Measurements from ENCODE around the gene SSBP4. TPM values are rescaled to one million over a fixed set of nuclear protein-coding genes. Genes with fewer than 3 reads are reported as not detected.

SSBP4 gene
- total RNA-seq, 2 donors from 2014 or later: 71.5 to 120 TPM

- Histone ChIP-seq H3K4me3 (no peak overlapping the region), H3K4me1 (replicated peaks) (no peaks in the 10 kb centered on the region), H3K9me3 (no peaks in the 10 kb centered on the region), H3K36me3 (no peaks in the 10 kb centered on the region), H3K27me3 (replicated peaks; ENCODE audit: insufficient read depth) (no peaks in the 10 kb centered on the region), H3K27ac (no peak overlapping the region)
- 78% methylated on average over 16 of the region's 16 CpGs for WGBS
- TF ChIP-seq POLR2A (IDR thresholded peaks at IDR 0.05): no peak
- no peak for TF ChIP-seq CTCF (IDR thresholded peaks at IDR 0.05)
- TF ChIP-seq POLR2AphosphoS5 (IDR thresholded peaks at IDR 0.05): no peak
- intact Hi-C loops (cut with DNase I): no loop called here
- DNase-seq (ENCODE audit: low spot score): no peak
These were observed 8.0 kb downstream of the SSBP4 start for GRCh38 chr19:18427080-18427742.

DNA sequence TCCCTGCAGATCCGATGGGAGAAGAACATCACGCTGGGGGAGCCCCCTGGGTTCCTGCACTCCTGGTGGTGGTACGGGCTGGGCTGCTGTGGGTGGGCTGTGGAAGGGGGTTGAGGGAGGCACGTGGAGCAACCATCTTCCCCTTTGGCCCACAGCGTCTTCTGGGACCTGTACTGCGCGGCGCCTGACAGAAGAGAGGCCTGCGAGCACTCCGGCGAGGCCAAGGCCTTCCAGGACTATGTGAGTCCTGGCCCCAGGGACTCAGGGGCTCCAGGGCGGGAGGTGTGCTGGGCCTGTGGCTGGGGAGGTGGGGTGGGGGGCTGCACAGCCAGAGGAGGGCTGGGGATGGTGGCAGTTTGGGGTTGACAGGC, 8.5 kb downstream of the SSBP4 start:
- Histone ChIP-seq H3K36me3 (no peaks in the 10 kb centered on the region), H3K27ac (no peak overlapping the region), H3K27me3 (replicated peaks; ENCODE audit: insufficient read depth) (no peaks in the 10 kb centered on the region), H3K4me1 (replicated peaks) (no peaks in the 10 kb centered on the region), H3K9me3 (no peaks in the 10 kb centered on the region), H3K4me3 (no peak overlapping the region)
- WGBS: 85% methylated on average over 11 of the region's 12 CpGs
- no peak for TF ChIP-seq POLR2A (IDR thresholded peaks at IDR 0.05)
- TF ChIP-seq CTCF (IDR thresholded peaks at IDR 0.05): no peak
- no peak for TF ChIP-seq POLR2AphosphoS5 (IDR thresholded peaks at IDR 0.05)
- no peak for DNase-seq (ENCODE audit: low spot score)
- intact Hi-C loops (cut with DNase I): no loop called here

DNA sequence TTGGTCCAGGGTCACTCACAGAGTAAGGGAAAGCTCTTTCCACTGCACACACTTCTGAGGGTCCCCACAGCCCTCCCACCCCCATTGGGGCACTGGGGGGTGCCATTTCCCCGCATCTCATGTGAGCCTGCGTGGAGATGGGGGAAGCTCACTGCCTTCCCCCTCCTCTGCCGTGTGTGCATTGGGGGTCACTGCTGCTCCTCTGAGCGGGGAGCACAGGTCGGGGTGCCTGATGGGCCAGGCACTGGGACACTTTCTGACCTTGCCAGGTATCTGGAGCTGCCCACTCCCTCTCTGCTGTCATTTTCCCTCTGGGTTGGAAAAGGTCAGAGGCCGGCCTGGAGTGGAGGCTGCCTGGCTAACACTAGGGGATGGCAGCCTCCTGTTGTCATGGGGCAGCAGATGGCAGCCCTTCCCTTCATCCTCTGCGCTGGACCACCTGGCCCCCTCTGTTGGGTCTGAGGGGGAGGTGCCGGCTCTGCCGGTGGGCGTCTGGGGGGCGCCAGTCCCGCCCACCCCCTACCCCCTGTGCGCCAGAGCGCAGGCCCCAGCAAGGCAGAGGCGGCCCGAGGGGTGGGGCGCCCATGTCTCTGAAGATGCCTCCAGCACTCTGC, 9.1 kb downstream of the SSBP4 start:
- H3K4me3 ChIP-seq: no peak overlapping the region
- no peaks in the 10 kb centered on the region for H3K27me3 ChIP-seq (replicated peaks; ENCODE audit: insufficient read depth)
- H3K9me3 ChIP-seq: no peaks in the 10 kb centered on the region
- 62% methylated on average over 11 of the region's 17 CpGs for WGBS
- H3K36me3 ChIP-seq: no peaks in the 10 kb centered on the region
- H3K27ac ChIP-seq: peak overlapping the region in 1 of 2 donors; percentile 41
- TF ChIP-seq CTCF (IDR thresholded peaks at IDR 0.05) (no peak), POLR2AphosphoS5 (IDR thresholded peaks at IDR 0.05) (no peak), POLR2A (IDR thresholded peaks at IDR 0.05) (no peak)
- intact Hi-C loops (cut with DNase I): no loop called here
- H3K4me1 ChIP-seq (replicated peaks): no peaks in the 10 kb centered on the region
- DNase-seq (ENCODE audit: low spot score): no peak

GRCh38 chr19:18428787-18429674, 9.8 kb downstream of the SSBP4 start:
- intact Hi-C loops (cut with DNase I): no loop called here
- TF ChIP-seq POLR2AphosphoS5 (IDR thresholded peaks at IDR 0.05) (no peak), CTCF (IDR thresholded peaks at IDR 0.05) (peak in 1 of 4 experiments; percentile 6), POLR2A (IDR thresholded peaks at IDR 0.05) (no peak)
- Histone ChIP-seq H3K27me3 (replicated peaks; ENCODE audit: insufficient read depth) (no peaks in the 10 kb centered on the region), H3K4me1 (replicated peaks) (no peaks in the 10 kb centered on the region), H3K4me3 (peak overlapping the region; percentile 30 to 35), H3K36me3 (no peaks in the 10 kb centered on the region), H3K27ac (peak overlapping the region; percentile 41 to 74), H3K9me3 (no peaks in the 10 kb centered on the region)
- no peak for DNase-seq (ENCODE audit: low spot score)
- 5% methylated on average over 64 of the region's 77 CpGs for WGBS
